Cardiac fibroblast (primary cell): ENCODE data around the gene BAZ2B.
A peak's percentile ranks its signal among the peaks of the same experiment; 100 is the strongest.

Experiments
- DNase-seq, 2 donors: peaks; one replicate each; pipeline versions ENCODE4 v3.0.0 to v3.0.0-alpha.2; 2010; ENCODE audit warnings: low read depth in 2 of 2
- H3K4me3 ChIP-seq, 2 donors: replicated peaks in 1 of 2; 1 replicate in 1 of 2; 2 replicates in 1 of 2; pipeline ENCODE4 v1.5.1; 2011; ENCODE audit warnings: low read depth in 2 of 2, low read length in 2 of 2, mild to moderate bottlenecking in 2 of 2, moderate library complexity in 1 of 2
- TF ChIP-seq, protein P1 (sequence below): IDR thresholded peaks from one replicate; pipeline ENCODE4 v1.5.1; 2011; ENCODE audit warnings: low read depth, mild to moderate bottlenecking, low read length, inconsistent platforms

BAZ2B gene

DNA sequence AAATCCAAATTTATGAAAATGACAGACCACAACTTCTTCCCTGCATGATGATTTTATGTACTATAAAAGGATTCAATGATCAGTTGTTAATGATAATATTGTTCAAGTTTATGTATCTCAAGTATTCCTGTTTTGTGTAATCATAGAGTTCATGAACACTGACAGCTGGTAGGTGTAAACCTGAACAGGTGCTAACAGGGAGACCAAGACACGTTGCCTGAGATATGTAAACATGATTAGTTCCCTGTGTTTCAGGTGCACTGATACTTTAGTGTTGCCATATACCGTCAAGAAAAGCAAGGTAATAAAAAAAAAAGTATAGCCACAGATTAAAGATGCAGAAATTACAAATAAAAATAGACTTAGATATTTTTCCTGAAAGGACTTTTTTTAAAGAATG lies 131.8 kb downstream of the BAZ2B start:
- TF ChIP-seq, protein P1, sequence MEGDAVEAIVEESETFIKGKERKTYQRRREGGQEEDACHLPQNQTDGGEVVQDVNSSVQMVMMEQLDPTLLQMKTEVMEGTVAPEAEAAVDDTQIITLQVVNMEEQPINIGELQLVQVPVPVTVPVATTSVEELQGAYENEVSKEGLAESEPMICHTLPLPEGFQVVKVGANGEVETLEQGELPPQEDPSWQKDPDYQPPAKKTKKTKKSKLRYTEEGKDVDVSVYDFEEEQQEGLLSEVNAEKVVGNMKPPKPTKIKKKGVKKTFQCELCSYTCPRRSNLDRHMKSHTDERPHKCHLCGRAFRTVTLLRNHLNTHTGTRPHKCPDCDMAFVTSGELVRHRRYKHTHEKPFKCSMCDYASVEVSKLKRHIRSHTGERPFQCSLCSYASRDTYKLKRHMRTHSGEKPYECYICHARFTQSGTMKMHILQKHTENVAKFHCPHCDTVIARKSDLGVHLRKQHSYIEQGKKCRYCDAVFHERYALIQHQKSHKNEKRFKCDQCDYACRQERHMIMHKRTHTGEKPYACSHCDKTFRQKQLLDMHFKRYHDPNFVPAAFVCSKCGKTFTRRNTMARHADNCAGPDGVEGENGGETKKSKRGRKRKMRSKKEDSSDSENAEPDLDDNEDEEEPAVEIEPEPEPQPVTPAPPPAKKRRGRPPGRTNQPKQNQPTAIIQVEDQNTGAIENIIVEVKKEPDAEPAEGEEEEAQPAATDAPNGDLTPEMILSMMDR: no peak
- DNase-seq: no peak

DNA sequence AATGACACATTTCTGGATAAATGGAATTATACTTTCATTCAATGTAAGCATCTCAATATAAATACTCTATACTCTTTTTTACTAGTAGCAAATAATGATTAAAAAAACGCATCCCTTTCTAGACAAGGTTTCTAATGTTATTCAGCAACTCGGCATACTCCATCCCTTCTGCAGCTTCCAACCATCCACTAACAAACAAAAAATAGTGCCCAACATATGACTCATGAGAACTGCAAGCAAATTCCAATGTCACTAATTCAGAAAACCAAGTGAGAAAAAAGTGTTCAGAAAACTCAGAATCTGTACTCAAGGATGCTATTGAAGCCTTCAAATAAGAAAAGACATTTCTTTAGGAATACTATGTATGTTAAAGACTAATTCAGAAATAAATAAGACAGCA lies 140.0 kb downstream of the BAZ2B start:
- peak in 1 of 2 donors; percentile 17 for DNase-seq
- H3K4me3 ChIP-seq: no peak overlapping the region
- TF ChIP-seq, protein P1: no peak

More for the DNA sequence above, 131.8 kb downstream of the BAZ2B start:
- H3K4me3 ChIP-seq: no peak overlapping the region

DNA sequence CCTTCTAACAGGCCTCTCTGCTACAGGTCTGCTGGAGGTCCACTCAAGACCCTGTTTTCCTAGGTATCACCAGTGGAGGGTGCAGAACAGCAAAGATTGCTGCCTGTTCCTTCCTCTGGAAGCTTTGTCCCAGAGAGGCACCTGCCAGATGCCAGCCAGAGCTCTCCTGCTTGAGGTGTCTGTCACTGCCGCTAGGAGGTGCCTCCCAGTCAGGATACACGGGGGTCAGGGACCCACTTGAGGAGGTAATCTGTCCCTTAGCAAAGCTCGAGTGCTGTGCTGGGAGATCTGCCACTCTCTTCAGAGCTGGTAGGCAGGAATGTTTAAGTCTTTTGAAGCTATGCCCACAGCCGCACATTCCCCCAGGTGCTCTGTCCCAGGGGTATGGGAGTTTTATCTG lies 140.6 kb downstream of the BAZ2B start:
- H3K4me3 ChIP-seq: no peak overlapping the region
- TF ChIP-seq, protein P1: no peak

DNA sequence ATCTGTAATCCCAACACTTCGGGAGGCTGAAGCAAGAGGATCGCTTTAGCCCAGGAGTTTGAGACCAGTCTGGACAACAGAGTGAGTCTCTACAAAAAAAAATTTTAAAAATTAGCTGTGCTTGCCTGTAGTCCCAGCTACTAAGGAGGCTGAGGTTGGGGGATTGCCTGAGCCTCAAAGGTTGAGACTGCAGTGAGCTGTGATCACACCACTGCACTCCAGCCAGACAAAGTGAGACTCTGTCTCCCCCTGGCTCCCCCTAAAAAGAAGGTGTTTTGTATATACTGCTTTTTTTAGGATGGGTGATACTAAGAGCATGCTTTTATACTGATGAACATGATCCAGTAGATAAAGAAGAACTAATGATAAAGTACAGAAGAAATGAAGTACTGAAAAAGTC lies 145.0 kb downstream of the BAZ2B start:
- H3K4me3 ChIP-seq: no peak overlapping the region
- TF ChIP-seq, protein P1: no peak
- DNase-seq: no peak

More for the DNA sequence above, 140.6 kb downstream of the BAZ2B start:
- DNase-seq: no peak

DNA sequence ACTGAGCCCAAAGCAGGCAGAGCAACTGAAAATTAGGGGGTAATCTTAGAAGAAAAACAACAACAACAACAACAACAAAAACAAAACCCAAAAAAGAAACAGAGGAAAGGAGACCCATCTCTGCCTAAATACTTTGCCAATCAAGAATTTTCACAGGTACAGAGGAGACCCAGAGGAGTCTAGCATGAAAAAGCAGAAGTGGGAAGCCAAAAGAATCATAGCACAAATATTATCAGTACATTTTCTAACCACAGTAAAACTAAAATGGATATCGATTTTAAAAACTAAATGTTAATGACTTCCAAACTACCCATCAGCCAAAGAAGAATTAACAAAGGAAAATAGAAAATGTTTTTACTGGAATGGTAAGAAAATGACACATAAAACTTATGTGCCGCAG lies 148.1 kb downstream of the BAZ2B start:
- no peak for DNase-seq
- TF ChIP-seq, protein P1: no peak
- H3K4me3 ChIP-seq: no peak overlapping the region

DNA sequence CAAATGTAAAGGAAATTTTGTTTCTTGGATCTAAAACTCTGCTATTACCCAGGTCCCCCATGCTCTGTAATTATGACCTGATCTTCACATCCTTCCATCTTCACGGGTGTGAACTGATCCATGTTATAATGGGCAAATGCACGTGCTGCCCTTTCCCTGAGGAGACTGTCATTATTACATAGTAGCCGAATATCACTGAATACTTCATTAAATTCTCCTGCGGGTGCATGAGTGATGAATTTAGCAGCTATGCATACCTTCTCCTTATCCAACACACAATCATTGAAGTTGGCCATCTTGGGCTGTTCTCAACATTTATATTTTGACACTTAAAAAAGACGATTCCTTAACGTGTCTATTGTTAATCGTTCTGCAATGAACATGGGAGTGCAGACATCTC lies 153.4 kb downstream of the BAZ2B start:
- no peak overlapping the region for H3K4me3 ChIP-seq

More for the DNA sequence above, 153.4 kb downstream of the BAZ2B start:
- TF ChIP-seq, protein P1: no peak
- DNase-seq: no peak
